Measurements from ENCODE around the gene TXNDC2. TPM values are rescaled to one million over a fixed set of nuclear protein-coding genes. Genes with fewer than 3 reads are reported as not detected.
"Not testable (repeated sequence)": the region's sequence is repeated elsewhere in the genome, so short reads cannot be mapped to it uniquely, and the experiment has no call there.

The TXNDC2 gene
- total RNA-seq, 1 donor from 2014 or later: 0.26 TPM

- H3K27ac Mint-ChIP-seq: no peak overlapping the region
- no peak overlapping the region for H3K4me3 Mint-ChIP-seq
- peaks cover 12% of the 10 kb centered on the region for H3K4me1 Mint-ChIP-seq (ENCODE audit: low read depth)
- H3K36me3 Mint-ChIP-seq (ENCODE audit: low read depth): no peaks in the 10 kb centered on the region
- no peaks in the 10 kb centered on the region for H3K9me3 Mint-ChIP-seq
- DNase-seq (ENCODE audit: low spot score): no peak
- no peaks in the 10 kb centered on the region for H3K27me3 Mint-ChIP-seq (ENCODE audit: insufficient read depth)
- intact Hi-C loops (cut with micrococcal nuclease): loop anchor here (1.0 to 2.0 kb wide), 2 partner anchors 15 to 35 kb away; no protein-coding TSS in a partner anchor
These were observed 8.1 kb upstream of the TXNDC2 start for GRCh38 chr18:9877655-9878014.

- Mint-ChIP-seq H3K9me3 (no peaks in the 10 kb centered on the region), H3K4me3 (no peak overlapping the region), H3K4me1 (ENCODE audit: low read depth) (peaks cover 12% of the 10 kb centered on the region), H3K36me3 (ENCODE audit: low read depth) (no peaks in the 10 kb centered on the region), H3K27ac (no peak overlapping the region), H3K27me3 (ENCODE audit: insufficient read depth) (no peaks in the 10 kb centered on the region)
- intact Hi-C loops (cut with micrococcal nuclease): no loop called here
- no peak for DNase-seq (ENCODE audit: low spot score)
These were observed 7.7 kb upstream of the TXNDC2 start for GRCh38 chr18:9878095-9878494.

GRCh38 chr18:9878783-9879242 lies 7.0 kb upstream of the TXNDC2 start:
- no peak for DNase-seq (ENCODE audit: low spot score)
- no peak overlapping the region for H3K27ac Mint-ChIP-seq
- no peaks in the 10 kb centered on the region for H3K36me3 Mint-ChIP-seq (ENCODE audit: low read depth)
- H3K9me3 Mint-ChIP-seq: no peaks in the 10 kb centered on the region
- H3K4me1 Mint-ChIP-seq (ENCODE audit: low read depth): peaks cover 12% of the 10 kb centered on the region
- intact Hi-C loops (cut with micrococcal nuclease): no loop called here
- no peak overlapping the region for H3K4me3 Mint-ChIP-seq
- no peaks in the 10 kb centered on the region for H3K27me3 Mint-ChIP-seq (ENCODE audit: insufficient read depth)

DNA sequence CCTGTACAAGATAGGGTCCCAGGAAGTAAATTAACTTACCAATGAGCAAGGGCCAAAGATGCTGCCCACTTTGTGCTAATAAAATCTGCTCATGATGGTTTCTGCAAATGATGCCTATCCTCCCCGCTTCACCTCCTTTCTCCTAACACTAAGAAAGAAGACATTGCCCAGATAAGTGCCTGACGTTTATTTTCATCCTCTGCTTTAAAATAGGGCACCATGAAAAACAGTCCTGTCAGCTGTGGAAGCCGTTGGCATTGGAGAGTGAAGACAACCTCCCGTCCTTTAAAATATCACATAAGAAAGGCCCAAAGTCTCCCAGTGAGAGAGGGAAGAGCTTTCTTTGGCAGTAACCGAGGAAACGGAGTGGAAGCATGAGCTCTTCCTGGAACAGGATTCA lies 1.7 kb upstream of the TXNDC2 start:
- no peak for DNase-seq (ENCODE audit: low spot score)
- H3K9me3 Mint-ChIP-seq: no peaks in the 10 kb centered on the region
- H3K27me3 Mint-ChIP-seq (ENCODE audit: insufficient read depth): peaks cover 4% of the 10 kb centered on the region
- no peaks in the 10 kb centered on the region for H3K36me3 Mint-ChIP-seq (ENCODE audit: low read depth)
- no peak overlapping the region for H3K27ac Mint-ChIP-seq
- H3K4me1 Mint-ChIP-seq (ENCODE audit: low read depth): peaks cover 4% of the 10 kb centered on the region
- intact Hi-C loops (cut with micrococcal nuclease): no loop called here
- no peak overlapping the region for H3K4me3 Mint-ChIP-seq

DNA sequence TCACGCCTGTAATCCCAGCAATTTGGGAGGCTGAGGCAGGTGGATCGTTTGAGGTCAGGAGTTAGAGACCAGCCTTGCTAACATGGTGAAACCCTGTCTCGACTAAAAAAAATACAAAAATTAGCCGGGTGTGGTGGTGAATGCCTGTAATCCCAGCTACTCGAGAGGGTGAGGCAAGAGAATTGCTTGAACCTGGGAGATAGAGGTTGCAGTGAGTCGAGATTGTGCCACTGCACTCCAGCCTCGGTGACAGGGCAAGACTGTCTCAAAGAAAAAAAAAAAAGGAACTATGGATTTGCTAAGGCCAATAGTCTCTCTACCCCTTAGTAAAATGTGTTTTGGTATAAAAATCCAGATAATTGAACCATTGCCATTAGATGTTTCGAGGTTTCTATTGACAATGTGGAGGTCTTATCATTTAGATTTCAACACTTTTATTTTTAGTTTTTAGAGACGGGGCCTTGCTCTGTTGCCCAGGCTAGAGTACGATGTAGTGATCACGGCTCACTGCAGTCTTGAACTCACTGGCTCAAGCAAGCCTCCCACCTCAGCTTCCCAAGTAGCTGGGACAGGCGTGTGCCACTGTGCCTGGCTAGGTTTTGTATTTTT lies 1.1 kb upstream of the TXNDC2 start:
- no peak overlapping the region for H3K27ac Mint-ChIP-seq
- peaks cover 5% of the 10 kb centered on the region for H3K27me3 Mint-ChIP-seq (ENCODE audit: insufficient read depth)
- H3K4me3 Mint-ChIP-seq: no peak overlapping the region
- H3K4me1 Mint-ChIP-seq (ENCODE audit: low read depth): peaks cover 4% of the 10 kb centered on the region
- no peak for DNase-seq (ENCODE audit: low spot score)
- intact Hi-C loops (cut with micrococcal nuclease): no loop called here
- H3K9me3 Mint-ChIP-seq: no peaks in the 10 kb centered on the region
- H3K36me3 Mint-ChIP-seq (ENCODE audit: low read depth): no peaks in the 10 kb centered on the region

GRCh38 chr18:9886005-9886348 lies 204 bp downstream of the TXNDC2 start:
- no peaks in the 10 kb centered on the region for H3K36me3 Mint-ChIP-seq (ENCODE audit: low read depth)
- H3K4me3 Mint-ChIP-seq: no peak overlapping the region
- DNase-seq (ENCODE audit: low spot score): no peak
- intact Hi-C loops (cut with micrococcal nuclease): no loop called here
- no peak overlapping the region for H3K27ac Mint-ChIP-seq
- peaks cover 5% of the 10 kb centered on the region for H3K27me3 Mint-ChIP-seq (ENCODE audit: insufficient read depth)
- H3K9me3 Mint-ChIP-seq: no peaks in the 10 kb centered on the region
- peaks cover 4% of the 10 kb centered on the region for H3K4me1 Mint-ChIP-seq (ENCODE audit: low read depth)

- H3K36me3 Mint-ChIP-seq (ENCODE audit: low read depth): no peaks in the 10 kb centered on the region
- intact Hi-C loops (cut with micrococcal nuclease): no loop called here
- H3K4me3 Mint-ChIP-seq: no peak overlapping the region
- no peak overlapping the region for H3K27ac Mint-ChIP-seq
- H3K27me3 Mint-ChIP-seq (ENCODE audit: insufficient read depth): peaks cover 5% of the 10 kb centered on the region
- H3K9me3 Mint-ChIP-seq: no peaks in the 10 kb centered on the region
- no peak for DNase-seq (ENCODE audit: low spot score)
- H3K4me1 Mint-ChIP-seq (ENCODE audit: low read depth): peaks cover 4% of the 10 kb centered on the region
These were observed 2.2 kb downstream of the TXNDC2 start for GRCh38 chr18:9887992-9888391.

DNA sequence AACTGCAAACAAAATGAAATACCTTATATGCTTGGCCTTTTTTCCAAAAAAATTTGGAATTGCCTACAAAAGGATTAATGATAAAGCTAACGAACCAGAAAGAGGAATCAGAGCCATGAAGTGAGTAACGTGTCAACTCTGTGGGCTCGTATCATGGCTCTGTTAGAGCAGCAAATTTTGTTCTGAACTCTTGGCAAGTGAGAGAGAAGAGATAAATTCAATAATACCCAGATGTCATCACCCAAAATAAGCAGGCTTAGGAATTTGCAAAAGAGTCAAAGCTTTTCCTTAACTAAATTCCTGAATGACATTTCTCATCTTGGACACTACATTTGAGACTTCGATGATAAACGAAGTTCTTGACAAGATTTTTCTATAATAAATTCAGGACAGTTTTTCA lies 4.4 kb downstream of the TXNDC2 start:
- Mint-ChIP-seq H3K9me3 (no peaks in the 10 kb centered on the region), H3K27ac (no peak overlapping the region), H3K4me3 (no peak overlapping the region), H3K27me3 (ENCODE audit: insufficient read depth) (peaks cover 5% of the 10 kb centered on the region), H3K4me1 (ENCODE audit: low read depth) (peaks cover 10% of the 10 kb centered on the region), H3K36me3 (ENCODE audit: low read depth) (no peaks in the 10 kb centered on the region)
- intact Hi-C loops (cut with micrococcal nuclease): no loop called here
- DNase-seq (ENCODE audit: low spot score): no peak

- H3K36me3 Mint-ChIP-seq (ENCODE audit: low read depth): no peaks in the 10 kb centered on the region
- no peak for DNase-seq (ENCODE audit: low spot score)
- H3K4me3 Mint-ChIP-seq: no peak overlapping the region
- no peaks in the 10 kb centered on the region for H3K9me3 Mint-ChIP-seq
- intact Hi-C loops (cut with micrococcal nuclease): no loop called here
- peaks cover 8% of the 10 kb centered on the region for H3K4me1 Mint-ChIP-seq (ENCODE audit: low read depth)
- no peak overlapping the region for H3K27ac Mint-ChIP-seq
- peaks cover 2% of the 10 kb centered on the region for H3K27me3 Mint-ChIP-seq (ENCODE audit: insufficient read depth)
These were observed 5.2 kb downstream of the TXNDC2 start for GRCh38 chr18:9890957-9891356.

- H3K4me1 Mint-ChIP-seq (ENCODE audit: low read depth); H3K27me3 Mint-ChIP-seq (ENCODE audit: insufficient read depth); H3K27ac Mint-ChIP-seq; intact Hi-C loops (cut with micrococcal nuclease); H3K4me3 Mint-ChIP-seq; DNase-seq (ENCODE audit: low spot score); H3K36me3 Mint-ChIP-seq (ENCODE audit: low read depth); H3K9me3 Mint-ChIP-seq: not testable (repeated sequence)
These were observed 5.7 kb downstream of the TXNDC2 start for GRCh38 chr18:9891515-9891914.

DNA sequence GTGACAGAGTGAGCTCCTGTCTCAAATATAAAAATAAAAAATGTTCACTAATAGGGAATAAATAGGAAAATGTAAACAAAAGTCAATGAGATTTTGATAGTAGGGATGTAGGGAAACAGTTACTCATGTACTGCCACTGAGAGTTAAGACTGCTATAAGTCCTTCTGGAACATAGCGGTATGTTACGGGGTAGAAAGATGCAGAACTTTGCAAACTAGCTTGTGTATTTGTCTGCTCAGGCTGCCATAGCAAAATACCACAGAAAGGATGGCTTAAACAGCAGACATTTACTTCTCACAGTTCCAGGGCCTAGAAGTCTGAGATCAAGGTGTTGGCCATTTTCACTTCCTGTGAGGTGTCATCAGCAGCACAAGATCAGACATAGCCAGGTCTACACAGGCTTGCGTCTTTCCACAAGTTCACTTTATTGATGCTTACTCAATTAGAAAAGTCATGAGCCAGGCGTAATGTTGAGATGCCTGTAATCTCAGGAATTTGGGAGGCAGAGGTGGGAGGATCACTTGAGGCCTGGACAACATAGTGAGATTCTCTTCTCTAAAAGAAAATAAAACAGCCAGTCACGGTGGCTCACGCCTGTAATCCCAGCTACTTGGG lies 8.8 kb downstream of the TXNDC2 start:
- H3K4me3 Mint-ChIP-seq: no peak overlapping the region
- H3K9me3 Mint-ChIP-seq: no peaks in the 10 kb centered on the region
- intact Hi-C loops (cut with micrococcal nuclease): no loop called here
- DNase-seq (ENCODE audit: low spot score): no peak
- H3K36me3 Mint-ChIP-seq (ENCODE audit: low read depth): no peaks in the 10 kb centered on the region
- H3K27me3 Mint-ChIP-seq (ENCODE audit: insufficient read depth): peaks cover under 1% of the 10 kb centered on the region
- no peak overlapping the region for H3K27ac Mint-ChIP-seq
- H3K4me1 Mint-ChIP-seq (ENCODE audit: low read depth): peaks cover 18% of the 10 kb centered on the region

- intact Hi-C loops (cut with micrococcal nuclease): no loop called here
These were observed 11.4 kb downstream of the TXNDC2 start for GRCh38 chr18:9897129-9897528.

DNA sequence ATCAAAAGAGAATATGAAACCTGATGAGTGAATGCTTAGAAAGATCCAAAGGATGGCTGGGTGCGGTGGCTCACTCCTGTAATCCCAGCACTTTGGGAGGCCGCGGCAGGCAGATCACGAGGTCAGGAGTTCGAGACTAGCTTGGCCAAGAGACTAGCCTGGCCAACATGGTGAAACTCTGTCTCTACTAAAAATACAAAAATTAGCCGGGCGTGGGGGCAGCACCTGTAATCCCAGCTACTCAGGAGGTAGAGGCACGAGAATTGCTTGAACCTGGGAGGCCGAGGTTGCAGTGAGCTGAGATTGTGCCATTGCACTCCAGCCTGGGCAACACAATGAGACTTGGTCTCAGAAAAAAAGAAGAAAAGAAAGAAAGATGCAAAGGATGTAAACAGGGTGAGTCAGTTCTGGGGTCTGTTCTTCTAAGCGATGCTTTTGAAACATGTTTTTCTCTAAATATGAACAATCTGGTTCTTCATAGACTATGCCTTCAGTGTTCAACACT lies 12.1 kb downstream of the TXNDC2 start:
- peaks cover 18% of the 10 kb centered on the region for H3K4me1 Mint-ChIP-seq (ENCODE audit: low read depth)
- H3K9me3 Mint-ChIP-seq; H3K36me3 Mint-ChIP-seq (ENCODE audit: low read depth); intact Hi-C loops (cut with micrococcal nuclease); DNase-seq (ENCODE audit: low spot score); H3K4me3 Mint-ChIP-seq; H3K27me3 Mint-ChIP-seq (ENCODE audit: insufficient read depth); H3K27ac Mint-ChIP-seq: not testable (repeated sequence)

More at GRCh38 chr18:9897129-9897528, 11.4 kb downstream of the TXNDC2 start:
- no peaks in the 10 kb centered on the region for H3K36me3 Mint-ChIP-seq (ENCODE audit: low read depth)
- no peak overlapping the region for H3K4me3 Mint-ChIP-seq
- H3K9me3 Mint-ChIP-seq: no peaks in the 10 kb centered on the region
- H3K27ac Mint-ChIP-seq: no peak overlapping the region
- DNase-seq (ENCODE audit: low spot score): no peak
- peaks cover 2% of the 10 kb centered on the region for H3K27me3 Mint-ChIP-seq (ENCODE audit: insufficient read depth)
- peaks cover 18% of the 10 kb centered on the region for H3K4me1 Mint-ChIP-seq (ENCODE audit: low read depth)

All from activated T-helper 1 cell treated with anti-CD3 and anti-CD28 coated beads, Interleukin-12 subunit alpha, Interleukin-12 subunit beta, Interleukin-2, Interleukin-4 antibody, amounts not matched to agents 30 ng/mL and 10 ng/mL and 1 ng/mL, durations not matched to agents 14 hours and 24 hours and 36 hours (primary cell).